Tibial nerve (tissue), 4 donors: Measurements from ENCODE around the gene DRC1. TPM values are rescaled to one million over a fixed set of nuclear protein-coding genes. Genes with fewer than 3 reads are reported as not detected.

Source experiments
- DNase-seq, 2 donors: peaks; one replicate each; pipeline ENCODE4 v3.0.0-alpha.2; 2019; ENCODE audit warnings: low spot score in 2 of 2
- H3K27ac ChIP-seq, 4 donors: fragments of 200-600 bp; sonication (generic) in 3 of 4; one replicate each; pipeline ENCODE4 v1.5.1; 2017 to 2019; ENCODE audit warnings: mild to moderate bottlenecking in 1 of 4
- H3K27me3 ChIP-seq, 2 donors: fragments of 200-600 bp; sonication (generic) in 1 of 2; one replicate each; pipeline versions ENCODE4 v1.5.1 to v1.6.0; 2017 to 2019
- H3K36me3 ChIP-seq, 3 donors: fragments of 200-600 bp; sonication (generic); one replicate each; pipeline ENCODE4 v1.5.1; 2018 to 2019
- H3K4me1 ChIP-seq, 4 donors: fragments of 200-600 bp; sonication (generic) in 3 of 4; one replicate each; pipeline ENCODE4 v1.5.1; 2017 to 2019
- H3K4me3 ChIP-seq, 4 donors: fragments of 200-600 bp; sonication (generic) in 3 of 4; one replicate each; pipeline ENCODE4 v1.5.1; 2017 to 2019; ENCODE audit warnings: mild to moderate bottlenecking in 1 of 4, moderate library complexity in 1 of 4
- H3K9me3 ChIP-seq, 4 donors: fragments of 200-600 bp; sonication (generic) in 3 of 4; one replicate each; pipeline ENCODE4 v1.5.1; 2017 to 2019
- EP300 ChIP-seq, 2 donors: sonication (generic); formaldehyde crosslinking; IDR thresholded peaks; one replicate each; pipeline ENCODE4 v1.6.1; 2017; ENCODE audit warnings: antibody characterized with exemption in 2 of 2, mild to moderate bottlenecking in 1 of 2
- POLR2A ChIP-seq, 2 donors: fragments of 450-650 bp; IDR thresholded peaks; one replicate each; pipeline ENCODE4 v1.6.1; 2017; ENCODE audit warnings: antibody characterized with exemption in 2 of 2, mild to moderate bottlenecking in 2 of 2, moderate library complexity in 2 of 2
- WGBS, 2 donors: methylation state at CpG; one replicate each; pipeline ENCODE4 v1.1.5; 2018; 5-methylcytosine and 5-hydroxymethylcytosine counted together
- total RNA-seq, 4 donors: library from RNA; depleted of rRNA; stranded (reverse); fragments of >200 nt; gene quantifications; one replicate each; pipeline ENCODE4 v1.1.0, GENCODE V29; 2016
- TF ChIP-seq, protein P1 (sequence below), 5 experiments: fragments of 200-600 bp in 3 of 5; fragments of 450-650 bp in 2 of 5; sonication (generic) in 3 of 5; IDR thresholded peaks; one replicate each; pipeline ENCODE4 v1.5.1; 2016 to 2019; ENCODE audit warnings: antibody characterized with exemption in 5 of 5, mild to moderate bottlenecking in 3 of 5, moderate library complexity in 2 of 5

Gene DRC1
- total RNA-seq, 4 donors from 2014 or later: 0.22 to 5.7 (median 1.7) TPM

DNA sequence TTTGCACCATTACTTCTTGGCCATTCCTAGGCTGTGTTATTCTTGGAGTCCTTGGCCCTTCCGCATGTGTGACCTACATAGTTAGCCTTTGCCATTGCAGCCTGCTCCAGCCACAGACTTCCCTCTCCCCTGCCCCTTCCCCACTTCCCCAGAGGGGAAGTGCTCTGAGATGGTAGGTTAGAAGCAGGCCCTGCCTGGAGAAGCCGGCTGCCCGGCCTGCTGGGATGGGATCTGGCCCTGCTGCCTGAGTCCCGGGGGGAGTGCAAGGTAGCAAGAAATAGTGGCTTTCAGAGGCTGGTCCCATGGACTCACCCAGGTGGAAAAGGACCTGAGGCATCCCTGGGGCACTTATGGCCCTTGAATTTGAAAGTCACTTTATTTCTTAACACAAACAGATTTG, 104.6 kb downstream of the DRC1 start:
- WGBS, 2 donors: 65% methylated on average over 4 of the region's 4 CpGs
- H3K4me3 ChIP-seq: no peak overlapping the region
- no peak overlapping the region for H3K27ac ChIP-seq
- H3K9me3 ChIP-seq: no peaks in the 10 kb centered on the region
- peaks cover 0 to 12% (median 7%) of the 10 kb centered on the region in 4 donors for H3K4me1 ChIP-seq
- no peaks in the 10 kb centered on the region for H3K27me3 ChIP-seq
- TF ChIP-seq, protein P1, sequence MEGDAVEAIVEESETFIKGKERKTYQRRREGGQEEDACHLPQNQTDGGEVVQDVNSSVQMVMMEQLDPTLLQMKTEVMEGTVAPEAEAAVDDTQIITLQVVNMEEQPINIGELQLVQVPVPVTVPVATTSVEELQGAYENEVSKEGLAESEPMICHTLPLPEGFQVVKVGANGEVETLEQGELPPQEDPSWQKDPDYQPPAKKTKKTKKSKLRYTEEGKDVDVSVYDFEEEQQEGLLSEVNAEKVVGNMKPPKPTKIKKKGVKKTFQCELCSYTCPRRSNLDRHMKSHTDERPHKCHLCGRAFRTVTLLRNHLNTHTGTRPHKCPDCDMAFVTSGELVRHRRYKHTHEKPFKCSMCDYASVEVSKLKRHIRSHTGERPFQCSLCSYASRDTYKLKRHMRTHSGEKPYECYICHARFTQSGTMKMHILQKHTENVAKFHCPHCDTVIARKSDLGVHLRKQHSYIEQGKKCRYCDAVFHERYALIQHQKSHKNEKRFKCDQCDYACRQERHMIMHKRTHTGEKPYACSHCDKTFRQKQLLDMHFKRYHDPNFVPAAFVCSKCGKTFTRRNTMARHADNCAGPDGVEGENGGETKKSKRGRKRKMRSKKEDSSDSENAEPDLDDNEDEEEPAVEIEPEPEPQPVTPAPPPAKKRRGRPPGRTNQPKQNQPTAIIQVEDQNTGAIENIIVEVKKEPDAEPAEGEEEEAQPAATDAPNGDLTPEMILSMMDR (IDR thresholded peaks at IDR 0.05): no peak
- no peak for TF ChIP-seq POLR2A (IDR thresholded peaks at IDR 0.05)
- no peak for TF ChIP-seq EP300 (IDR thresholded peaks at IDR 0.05)
- no peaks in the 10 kb centered on the region for H3K36me3 ChIP-seq
- DNase-seq: no peak

Other genes starting within 250 kb of the DRC1 start
- 1 to 10 TPM; 1.5 to 4.7 (median 3.2) TPM for gene GAREM2, start 228.8 kb upstream of the DRC1 start, total RNA-seq
- 100 to 1,000 TPM in 2 of 4 donors, 10 to 100 TPM in 2; 91.8 to 115 (median 104) TPM for gene HADHA, start 157.3 kb upstream of the DRC1 start, total RNA-seq
- 100 to 1,000 TPM in 3 of 4 donors, 10 to 100 TPM in 1; 68.1 to 121 (median 110) TPM for gene HADHB, start 157.0 kb upstream of the DRC1 start, total RNA-seq
- gene SELENOI, start 55.8 kb upstream of the DRC1 start, total RNA-seq: 10 to 100 TPM; 13.5 to 22.2 (median 17.1) TPM
- gene ADGRF3, start 55.1 kb upstream of the DRC1 start, total RNA-seq: under 1 TPM in 1 of 4 donors, not detected in 3; under 0.01 TPM
- gene OTOF, start 76.2 kb downstream of the DRC1 start, total RNA-seq: under 1 TPM in 3 of 4 donors, not detected in 1; under 0.01 to 0.30 (median 0.22) TPM
- gene CIB4, start 239.4 kb downstream of the DRC1 start, total RNA-seq: not detected